Heart right ventricle (tissue), 16 donors: ENCODE measurements around the gene CDH15. TPM values are rescaled to one million over a fixed set of nuclear protein-coding genes. Genes with fewer than 3 reads are reported as not detected.

Source experiments
- ATAC-seq, 8 donors: fragments of 200-7000 bp; cut with Tn5 transposase; one replicate each; pipeline ENCODE4 v1.9.1; 2020; ENCODE audit warnings: mild to moderate bottlenecking in 8 of 8, moderate library complexity in 8 of 8, moderate number of reproducible peaks in 1 of 8
- DNase-seq, 2 donors: peaks; one replicate each; pipeline ENCODE4 v3.0.0-alpha.2; 2020
- H3K27ac ChIP-seq, 10 donors: fragments of 200-600 bp; sonication (generic) in 2 of 10; one replicate each; pipeline versions ENCODE4 v1.5.0 to v1.8.0; 2020 to 2022; ENCODE audit warnings: mild to moderate bottlenecking in 3 of 10
- H3K27me3 ChIP-seq, 7 donors: fragments of 200-600 bp; one replicate each; pipeline ENCODE4 v1.8.0; 2021 to 2022; ENCODE audit warnings: mild to moderate bottlenecking in 2 of 7
- H3K36me3 ChIP-seq, 9 donors: fragments of 200-600 bp; sonication (generic) in 1 of 9; one replicate each; pipeline versions ENCODE4 v1.5.0 to v1.8.0; 2020 to 2022; ENCODE audit warnings: mild to moderate bottlenecking in 2 of 9
- H3K4me1 ChIP-seq, 9 donors: fragments of 200-600 bp; sonication (generic) in 1 of 9; one replicate each; pipeline versions ENCODE4 v1.5.0 to v1.8.0; 2020 to 2022; ENCODE audit warnings: mild to moderate bottlenecking in 4 of 9
- H3K4me3 ChIP-seq, 10 donors: fragments of 200-600 bp; sonication (generic) in 2 of 10; one replicate each; pipeline versions ENCODE4 v1.5.0 to v1.8.0; 2020 to 2022; ENCODE audit warnings: mild to moderate bottlenecking in 7 of 10, moderate library complexity in 2 of 10
- H3K9me3 ChIP-seq, 11 donors: fragments of 200-600 bp in 10 of 11; sonication (generic) in 2 of 11; one replicate each; pipeline versions ENCODE4 v1.5.0 to v1.8.0; 2013 to 2022; ENCODE audit warnings: mild to moderate bottlenecking in 2 of 11, control low read depth in 1 of 11, moderate library complexity in 1 of 11
- CTCF ChIP-seq, 9 donors: fragments of 200-600 bp; sonication (generic) in 2 of 9; IDR thresholded peaks; one replicate each; pipeline versions ENCODE4 v1.5.0 to v1.8.0; 2021 to 2022; ENCODE audit warnings: antibody characterized with exemption in 9 of 9, mild to moderate bottlenecking in 5 of 9, moderate library complexity in 1 of 9
- WGBS, 2 donors: extraction: QIAGEN DNeasy Blood & Tissue Kit; methylation state at CpG; one replicate each; pipeline ENCODE4 v1.1.7; 2013; ENCODE audit warnings: inconsistent platforms in 1 of 2; 5-methylcytosine and 5-hydroxymethylcytosine counted together
- intact Hi-C, 10 donors: fragments of 100-400 bp; cut with DNase I; formaldehyde crosslinking; loops; one replicate each; pipeline versions ENCODE4 v1.11.1 to v1.14.2; 2022
- polyA plus RNA-seq, 2 donors: library from polyadenylated mRNA; stranded (reverse); fragments of 200-250 nt; gene quantifications; one replicate each; pipeline ENCODE4 v1.2.3, GENCODE V29; 2013
- total RNA-seq, 10 donors: library from RNA; stranded (reverse); fragmentation: NEBNext Ultra II Directional in 3 of 10; extraction: Animal tissue kit (Norgen Biotek cat#: 25700) in 3 of 10; gene quantifications; one replicate each; pipeline versions ENCODE4 v1.2.1 to v1.2.4, GENCODE V29; 2021 to 2023
- donor health status: Arrhythmogenic right ventricular cardiomyopathy.
- donor health status: ischemic (EF 13 %, LVEDD 7.1; RV severe dilation, severe dysfunction).
- donor health status: healthy with polysubstance abuse.
- donor health status: DM: no; HTN: yes; CAD: no.
- donor health status: DM: no; HTN: no; CAD: no.
- donor health status: ischemic (EF 25% LVEDD 6.9; RV normal size, moderate dysfunction).
- donor health status: ischemic (EF 25% LVEDD 5.7; RV mildly dilated, moderate dysfunction).
- donor health status: healthy.
- donor health status: DM: yes; HTN: yes; CAD: no.
- donor health status: Ischemic cardiomyopathy.
- donor health status: ischemic (EF 35%, LVEDD 5.7; RV mildly dilated, moderate dysfunction).
- donor health status: nonischemic (EF 11% LVEDD 7.7; RV severe dilation, severe dysfunction).
- donor health status: DM: yes; HTN: yes; CAD: no.
- donor health status: PGD.
- donor health status: ischemic (EF 29% LVEDD 5.4; RV normal size, mild dysfunction).
- donor health status: nonischemic (EF 23%, LVEDD 6.1; RV moderate dilation, normal function).

CDH15 gene
- total and polyA plus RNA-seq, 12 donors = 0.08 to 0.45 (median 0.16) TPM; not detected in 9

GRCh38 chr16:89210165-89210903 is 38.8 kb downstream of the CDH15 start:
- intact Hi-C loops = loop anchor here in 4 of 10 donors (10.0 kb wide), 3 partner anchors 266 to 476 kb away; no protein-coding TSS in a partner anchor
- DNase-seq = no peak

GRCh38 chr16:89210904-89211515 is 39.5 kb downstream of the CDH15 start:
- Histone ChIP-seq H3K27ac (no peak overlapping the region), H3K4me3 (no peak overlapping the region), H3K27me3 (peaks cover 0 to 35% (median 5%) of the 10 kb centered on the region in 7 donors), H3K9me3 (no peaks in the 10 kb centered on the region), H3K4me1 (peaks cover 0 to 11% (median 4%) of the 10 kb centered on the region in 9 donors), H3K36me3 (no peaks in the 10 kb centered on the region)
- intact Hi-C loops = loop anchor here in 4 of 10 donors (10.0 kb wide), 3 partner anchors 266 to 476 kb away; no protein-coding TSS in a partner anchor
- ATAC-seq (no peak), DNase-seq (no peak)
- no peak for TF ChIP-seq CTCF (IDR thresholded peaks at IDR 0.05)
- WGBS, 2 donors = 65% methylated on average over 15 of the region's 15 CpGs

More at GRCh38 chr16:89210165-89210903, 38.8 kb downstream of the CDH15 start:
- no peaks in the 10 kb centered on the region for H3K9me3 ChIP-seq
- 76 to 80% methylated on average over 11 of the region's 11 CpGs for WGBS, 2 donors
- peaks cover 0 to 7% (median 0%) of the 10 kb centered on the region in 9 donors for H3K4me1 ChIP-seq
- H3K27me3 ChIP-seq = peaks cover 0 to 40% (median 5%) of the 10 kb centered on the region in 7 donors
- no peaks in the 10 kb centered on the region for H3K36me3 ChIP-seq
- no peak overlapping the region for H3K27ac ChIP-seq
- no peak overlapping the region for H3K4me3 ChIP-seq
- no peak for TF ChIP-seq CTCF (IDR thresholded peaks at IDR 0.05)
- no peak for ATAC-seq

GRCh38 chr16:89216315-89217137 is 45.0 kb downstream of the CDH15 start:
- Histone ChIP-seq H3K36me3 (peaks cover 0 to 22% (median under 1%) of the 10 kb centered on the region in 9 donors), H3K27ac (peak overlapping the region; percentile 91 to 99 (median 96)), H3K27me3 (no peaks in the 10 kb centered on the region), H3K4me1 (peaks cover 0 to 33% (median 29%) of the 10 kb centered on the region in 9 donors), H3K9me3 (no peaks in the 10 kb centered on the region), H3K4me3 (peak overlapping the region; percentile 76 to 99 (median 94))
- intact Hi-C loops = loop anchor here in 9 of 10 donors (2.0 to 10.0 kb wide), 9 partner anchors 272 to 482 kb away; partner anchors contain the start of gene APRT (in 1 of the 9)
- DNase-seq = peak; percentile 77
- 2% methylated on average over 25 of the region's 25 CpGs for WGBS, 2 donors
- ATAC-seq = peak; percentile 62 to 91 (median 84)
- TF ChIP-seq CTCF (IDR thresholded peaks at IDR 0.05) = peak; percentile 26 to 80 (median 62)

GRCh38 chr16:89217138-89217387 is 45.5 kb downstream of the CDH15 start:
- H3K27ac ChIP-seq = peak overlapping the region; percentile 91 to 99 (median 96)
- peaks cover 0 to 33% (median 29%) of the 10 kb centered on the region in 9 donors for H3K4me1 ChIP-seq
- no peak for ATAC-seq
- intact Hi-C loops = loop anchor here in 9 of 10 donors (2.0 to 10.0 kb wide), 9 partner anchors 272 to 482 kb away; partner anchors contain the start of gene APRT (in 1 of the 9)
- TF ChIP-seq CTCF (IDR thresholded peaks at IDR 0.05) = no peak
- H3K27me3 ChIP-seq = no peaks in the 10 kb centered on the region
- no peak for DNase-seq
- H3K9me3 ChIP-seq = no peaks in the 10 kb centered on the region
- H3K36me3 ChIP-seq = peaks cover 0 to 28% (median 5%) of the 10 kb centered on the region in 9 donors
- H3K4me3 ChIP-seq = peak overlapping the region; percentile 76 to 99 (median 94)
- 1% methylated on average over 11 of the region's 11 CpGs for WGBS, 2 donors
